ENCODE measurements around the gene DNASE1L1. TPM values are rescaled to one million over a fixed set of nuclear protein-coding genes. Genes with fewer than 3 reads are reported as not detected.

Gene DNASE1L1
- polyA plus RNA-seq, 1 donor from 2014 or later = 9.2 TPM

GRCh38 chrX:154366666-154367055 lies 42.4 kb downstream of the DNASE1L1 start:
- no peak overlapping the region for H3K4me2 ChIP-seq (ENCODE audit: low read length)
- H3K36me3 ChIP-seq (ENCODE audit: insufficient read depth, low read length) = no peaks in the 10 kb centered on the region

GRCh38 chrX:154365997-154366665 lies 42.9 kb downstream of the DNASE1L1 start:
- Histone ChIP-seq H3K36me3 (ENCODE audit: insufficient read depth, low read length) (no peaks in the 10 kb centered on the region), H3K27me3 (ENCODE audit: insufficient read depth, low read depth, low read length) (no peaks in the 10 kb centered on the region), H3K9me2 (ENCODE audit: insufficient read depth, low read length) (no peaks in the 10 kb centered on the region), H3K4me2 (ENCODE audit: low read length) (no peak overlapping the region), H3K4me3 (ENCODE audit: low read length) (no peak overlapping the region), H2AFZ (ENCODE audit: low read depth, low read length) (no peak overlapping the region), H3K79me2 (replicated peaks; ENCODE audit: insufficient read depth, low read length) (peaks cover 26% of the 10 kb centered on the region), H3K27ac (ENCODE audit: low read length) (no peak overlapping the region), H3K9me3 (ENCODE audit: low read length) (no peaks in the 10 kb centered on the region), H4K20me1 (ENCODE audit: insufficient read depth) (no peaks in the 10 kb centered on the region), H3F3A (ENCODE audit: insufficient read depth, low read length, poor library complexity, severe bottlenecking) (no peaks in the 10 kb centered on the region), H3K9ac (ENCODE audit: low read length) (no peak overlapping the region)
- TF ChIP-seq CTCF (IDR thresholded peaks at IDR 0.05; ENCODE audit: poor library complexity, severe bottlenecking) (no peak), EP300 (conservative IDR thresholded peaks at IDR 0.05; ENCODE audit: poor library complexity, severe bottlenecking) (no peak), MXI1 (conservative IDR thresholded peaks at IDR 0.05; ENCODE audit: poor library complexity, severe bottlenecking) (no peak), EZH2 (IDR thresholded peaks at IDR 0.05; ENCODE audit: borderline replicate concordance, insufficient read depth, low read length, poor library complexity, severe bottlenecking) (no peak), TAF1 (IDR thresholded peaks at IDR 0.05; ENCODE audit: low read depth) (no peak), SMC3 (conservative IDR thresholded peaks at IDR 0.05; ENCODE audit: poor library complexity) (no peak), POLR2AphosphoS5 (IDR thresholded peaks at IDR 0.05) (no peak)

More at GRCh38 chrX:154366666-154367055, 42.4 kb downstream of the DNASE1L1 start:
- no peak overlapping the region for H2AFZ ChIP-seq (ENCODE audit: low read depth, low read length)
- H4K20me1 ChIP-seq (ENCODE audit: insufficient read depth) = no peaks in the 10 kb centered on the region
- TF ChIP-seq TAF1 (IDR thresholded peaks at IDR 0.05; ENCODE audit: low read depth) = no peak
- no peak for TF ChIP-seq EP300 (conservative IDR thresholded peaks at IDR 0.05; ENCODE audit: poor library complexity, severe bottlenecking)
- no peak for TF ChIP-seq CTCF (IDR thresholded peaks at IDR 0.05; ENCODE audit: poor library complexity, severe bottlenecking)
- no peak for TF ChIP-seq SMC3 (conservative IDR thresholded peaks at IDR 0.05; ENCODE audit: poor library complexity)
- TF ChIP-seq RAD21 (conservative IDR thresholded peaks at IDR 0.05) = no peak
- no peak for TF ChIP-seq MXI1 (conservative IDR thresholded peaks at IDR 0.05; ENCODE audit: poor library complexity, severe bottlenecking)
- no peak for TF ChIP-seq REST (IDR thresholded peaks at IDR 0.05; ENCODE audit: borderline replicate concordance)
- TF ChIP-seq EZH2 (IDR thresholded peaks at IDR 0.05; ENCODE audit: borderline replicate concordance, insufficient read depth, low read length, poor library complexity, severe bottlenecking) = no peak
- no peak for TF ChIP-seq POLR2AphosphoS5 (IDR thresholded peaks at IDR 0.05)
- H3K79me2 ChIP-seq (replicated peaks; ENCODE audit: insufficient read depth, low read length) = peaks cover 26% of the 10 kb centered on the region
- H3K9me2 ChIP-seq (ENCODE audit: insufficient read depth, low read length) = no peaks in the 10 kb centered on the region
- no peaks in the 10 kb centered on the region for H3K27me3 ChIP-seq (ENCODE audit: insufficient read depth, low read depth, low read length)
- no peaks in the 10 kb centered on the region for H3K9me3 ChIP-seq (ENCODE audit: low read length)
- H3K9ac ChIP-seq (ENCODE audit: low read length) = no peak overlapping the region
- H3F3A ChIP-seq (ENCODE audit: insufficient read depth, low read length, poor library complexity, severe bottlenecking) = no peaks in the 10 kb centered on the region
- H3K4me3 ChIP-seq (ENCODE audit: low read length) = no peak overlapping the region
- no peak overlapping the region for H3K27ac ChIP-seq (ENCODE audit: low read length)

Measured in neural cell (in vitro differentiated cells).